ENCODE data around the gene IKZF1.

Gene IKZF1

GRCh38 chr7:50304129-50304910, at the start of gene IKZF1:
IKZF1 (plus strand) TSS chr7:50304716; CDS start chr7:50319062, 14,346 bp downstream.
- peak in 1 of 2 donors; percentile 50 for DNase-seq (ENCODE audit: low read depth in 2 of 2, low spot score in 1 of 2)

DNA sequence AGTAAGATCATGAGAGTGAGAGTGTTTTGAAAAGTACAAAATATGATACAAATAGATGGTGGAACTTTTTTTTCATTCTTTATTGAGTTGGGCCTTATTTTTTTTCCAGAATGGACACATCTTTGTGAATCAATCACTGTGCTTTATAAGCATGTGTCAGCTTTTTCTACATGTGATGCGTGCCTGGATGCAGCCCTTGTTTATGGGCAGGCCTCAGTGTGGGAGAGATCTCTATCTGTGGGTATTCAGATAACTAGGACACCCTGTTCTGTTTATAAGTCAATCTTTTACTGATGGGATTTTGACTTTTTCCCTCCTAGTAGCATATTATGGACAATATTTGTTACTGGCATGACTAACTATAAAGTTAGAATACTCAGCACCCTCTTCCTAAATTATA, 42.9 kb upstream of the IKZF1 start:
- DNase-seq (ENCODE audit: low read depth in 2 of 2, low spot score in 1 of 2), result no peak

DNA sequence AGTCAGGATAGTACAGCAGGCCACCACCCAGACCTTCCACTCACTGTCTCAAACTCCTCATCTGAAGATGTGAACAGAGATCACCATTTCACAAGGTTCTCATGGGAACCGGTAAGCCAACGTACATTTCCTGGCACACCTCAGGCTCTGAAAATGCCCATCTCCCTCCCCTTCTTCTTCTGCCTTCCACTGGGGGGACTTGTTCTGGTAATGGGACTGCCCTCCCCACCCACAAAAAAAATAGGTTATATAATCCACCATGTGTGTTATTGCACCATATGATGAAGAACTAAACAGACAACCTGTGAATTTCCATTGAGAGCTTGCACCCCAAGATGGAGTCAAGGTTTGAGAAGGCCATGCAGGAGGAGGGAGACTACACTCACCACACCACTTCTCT, 42.1 kb upstream of the IKZF1 start:
- no peak for DNase-seq (ENCODE audit: low read depth in 2 of 2, low spot score in 1 of 2)

DNA sequence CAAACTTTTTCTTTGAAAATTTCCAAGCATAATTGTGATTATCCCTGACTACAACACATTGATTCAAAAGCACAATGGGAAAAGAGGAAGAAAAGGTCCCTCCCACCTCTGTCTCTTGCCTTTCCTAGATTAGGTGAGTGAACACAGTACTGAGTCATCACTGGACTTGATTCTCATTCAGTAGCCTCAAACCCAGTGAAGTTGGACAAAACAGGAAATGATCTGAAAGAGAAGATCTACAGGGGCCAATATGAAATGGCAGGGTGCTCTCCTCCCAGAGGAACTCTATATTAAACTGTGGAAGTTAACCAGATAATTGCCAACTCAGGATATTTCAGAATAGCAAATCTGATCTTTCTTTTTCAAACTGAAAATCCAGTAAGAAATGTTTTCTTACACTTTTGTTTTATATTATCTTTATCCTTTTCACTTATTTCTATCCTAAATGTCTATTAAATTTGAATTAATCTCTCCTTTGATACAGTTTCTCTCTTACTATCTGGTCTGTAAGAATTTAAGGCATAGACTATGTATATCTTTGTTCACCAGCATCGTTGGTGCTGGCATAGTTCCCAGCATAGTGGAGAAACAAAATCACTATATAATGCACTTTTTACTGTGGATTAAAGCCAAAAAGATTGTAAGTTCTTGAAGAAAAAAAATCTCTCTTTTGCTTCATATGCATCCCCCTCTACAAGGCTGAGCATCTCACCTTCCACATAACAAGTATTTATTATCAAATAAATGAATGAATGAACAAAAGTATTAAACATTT, 41.4 kb upstream of the IKZF1 start:
- no peak for DNase-seq (ENCODE audit: low read depth in 2 of 2, low spot score in 1 of 2)

- no peak for DNase-seq (ENCODE audit: low read depth in 2 of 2, low spot score in 1 of 2)
Observed at GRCh38 chr7:50264908-50265307, 39.6 kb upstream of the IKZF1 start.

DNA sequence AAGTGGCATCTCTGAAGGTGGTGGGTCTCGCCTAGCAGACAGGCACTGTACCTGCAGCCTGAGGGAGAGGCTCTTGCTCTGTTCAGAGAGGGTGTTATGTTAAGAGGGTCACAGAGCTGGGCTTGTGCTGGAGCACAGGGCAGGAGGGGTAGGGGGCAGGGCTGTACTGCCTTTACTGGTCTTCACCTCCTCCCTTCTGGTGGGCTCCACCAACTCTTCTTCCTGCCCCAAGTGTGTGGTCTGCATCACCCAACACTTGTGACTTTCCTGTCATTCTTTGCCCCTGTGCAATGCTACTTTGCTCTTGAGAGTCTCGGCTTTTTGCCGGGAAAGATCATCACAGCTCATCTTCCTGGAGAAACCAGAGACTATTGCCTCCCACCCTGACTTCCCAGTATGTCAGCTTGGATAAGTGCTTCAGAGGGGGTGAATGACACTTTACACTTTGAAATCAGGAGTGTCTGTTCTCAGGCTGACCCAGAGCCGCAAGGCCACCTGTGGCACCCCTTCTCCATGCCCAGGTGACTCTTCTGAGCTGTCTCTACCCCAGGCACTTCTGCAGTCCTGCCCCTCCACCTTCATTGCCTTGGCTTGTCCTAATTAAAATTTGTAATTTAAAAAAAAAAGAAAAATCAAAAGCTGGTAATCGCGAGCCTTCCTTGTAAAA, 38.4 kb upstream of the IKZF1 start:
- DNase-seq (ENCODE audit: low read depth in 2 of 2, low spot score in 1 of 2), result no peak

GRCh38 chr7:50266635-50267386, 37.7 kb upstream of the IKZF1 start:
- DNase-seq (ENCODE audit: low read depth in 2 of 2, low spot score in 1 of 2), result peak; percentile 37 to 69

DNA sequence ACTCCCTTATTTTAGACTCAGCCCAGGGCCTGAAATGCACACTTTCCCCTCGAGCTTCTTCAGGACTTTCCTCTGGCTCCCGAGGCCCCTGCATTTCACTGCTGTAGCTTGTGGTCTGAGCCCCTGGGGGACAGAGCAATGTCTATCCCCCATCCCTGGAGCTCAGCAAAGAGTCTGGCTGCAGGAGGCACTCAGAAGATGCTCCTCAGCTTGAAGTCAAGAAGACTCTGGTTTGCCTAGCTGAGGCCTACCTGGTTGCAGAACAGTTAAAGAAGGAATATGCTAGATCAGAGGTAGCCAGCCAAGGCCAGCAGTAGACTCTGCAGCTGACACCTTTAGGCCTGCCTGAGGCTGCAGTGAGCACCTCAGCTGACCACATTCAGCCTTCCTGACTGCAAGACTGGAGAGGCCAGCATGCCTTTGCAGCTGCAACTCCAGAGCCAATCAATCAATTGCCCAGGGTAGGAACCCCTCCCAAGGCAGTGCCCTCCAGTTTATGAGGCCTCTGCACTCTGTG, 36.9 kb upstream of the IKZF1 start:
- no peak for DNase-seq (ENCODE audit: low read depth in 2 of 2, low spot score in 1 of 2)

DNA sequence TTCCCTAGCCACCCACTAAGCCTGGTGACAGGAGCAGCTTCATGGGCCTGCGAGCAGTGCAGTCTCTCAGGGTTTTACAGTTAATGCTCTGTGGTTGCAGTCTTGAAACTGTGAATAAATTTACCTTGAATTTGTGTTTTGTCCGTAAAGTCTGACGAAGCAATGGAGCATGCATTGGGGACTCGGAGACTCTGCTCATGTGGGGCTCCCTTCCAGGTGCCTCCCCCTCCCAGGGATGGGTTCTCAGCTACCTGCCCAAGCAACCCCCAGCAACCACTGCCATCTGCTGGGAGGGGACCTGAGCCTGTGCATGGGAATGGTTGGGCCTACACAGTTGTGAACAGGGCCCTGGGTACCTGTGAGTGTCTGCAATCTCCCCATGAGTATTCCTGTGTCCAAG, 36.3 kb upstream of the IKZF1 start:
- DNase-seq (ENCODE audit: low read depth in 2 of 2, low spot score in 1 of 2), result no peak

- no peak for DNase-seq (ENCODE audit: low read depth in 2 of 2, low spot score in 1 of 2)
Observed at GRCh38 chr7:50268990-50269389, 35.5 kb upstream of the IKZF1 start.

DNA sequence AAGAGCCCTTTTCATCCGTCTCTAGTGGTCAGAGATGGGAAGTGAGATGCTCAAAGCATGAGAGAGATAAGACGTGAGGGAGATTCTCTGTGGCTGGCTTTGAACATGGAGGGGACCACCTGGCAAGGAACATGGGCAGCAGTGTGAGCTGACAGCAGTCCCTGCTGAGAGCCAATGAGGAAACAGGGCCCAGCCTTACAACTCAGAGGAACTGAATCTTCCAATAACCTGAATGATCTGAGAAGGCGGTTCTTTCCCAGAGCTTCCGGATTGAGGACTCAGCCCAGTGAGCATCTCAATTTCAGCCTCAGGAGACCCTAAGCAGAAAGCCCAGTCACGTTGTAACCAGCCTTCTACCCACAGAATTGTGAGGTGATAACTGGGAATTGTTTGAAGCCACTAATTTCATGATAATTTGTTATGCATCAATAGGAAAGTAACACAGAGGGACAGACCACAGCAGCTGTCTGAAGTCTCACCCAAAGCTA, 33.9 kb upstream of the IKZF1 start:
- DNase-seq (ENCODE audit: low read depth in 2 of 2, low spot score in 1 of 2), result no peak

DNA sequence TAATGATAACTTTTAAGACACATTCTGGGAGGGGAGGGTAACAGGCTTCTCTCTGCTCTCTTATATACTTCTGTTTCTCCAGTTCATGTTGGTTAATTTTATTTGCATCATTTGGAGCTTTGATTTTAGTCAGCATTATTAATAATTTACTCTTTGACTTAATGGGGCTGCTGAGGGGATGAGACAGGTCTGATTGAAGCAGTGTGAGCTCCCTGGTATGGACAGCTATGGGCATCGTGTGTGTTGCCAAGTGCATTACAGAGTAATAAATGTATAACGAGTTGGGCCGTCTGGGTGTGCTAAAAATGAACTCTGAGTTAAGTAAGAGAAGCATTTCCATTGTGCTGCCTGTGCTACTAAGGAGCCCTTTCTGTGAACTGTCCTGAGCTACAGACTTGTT, 31.7 kb upstream of the IKZF1 start:
- no peak for DNase-seq (ENCODE audit: low read depth in 2 of 2, low spot score in 1 of 2)

DNA sequence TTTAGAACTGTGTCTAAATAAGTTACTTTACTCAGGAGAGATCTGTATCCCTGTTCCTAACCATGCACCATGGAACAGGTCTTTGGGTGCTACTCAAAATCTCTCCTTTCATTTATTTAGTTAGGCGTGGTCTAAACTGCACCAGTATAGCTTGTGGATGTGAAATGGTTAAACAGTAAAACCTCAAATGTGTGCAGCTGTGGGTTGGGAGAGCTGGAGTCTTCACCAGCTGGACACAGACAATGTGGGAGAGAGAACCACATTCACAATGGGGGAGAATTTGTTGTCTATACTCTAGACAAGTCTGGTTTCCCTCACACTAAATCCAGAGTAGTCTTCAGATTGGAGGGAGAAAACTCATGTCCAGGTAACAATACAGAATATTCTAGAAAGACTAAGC, 31.2 kb upstream of the IKZF1 start:
- no peak for DNase-seq (ENCODE audit: low read depth in 2 of 2, low spot score in 1 of 2)

DNA sequence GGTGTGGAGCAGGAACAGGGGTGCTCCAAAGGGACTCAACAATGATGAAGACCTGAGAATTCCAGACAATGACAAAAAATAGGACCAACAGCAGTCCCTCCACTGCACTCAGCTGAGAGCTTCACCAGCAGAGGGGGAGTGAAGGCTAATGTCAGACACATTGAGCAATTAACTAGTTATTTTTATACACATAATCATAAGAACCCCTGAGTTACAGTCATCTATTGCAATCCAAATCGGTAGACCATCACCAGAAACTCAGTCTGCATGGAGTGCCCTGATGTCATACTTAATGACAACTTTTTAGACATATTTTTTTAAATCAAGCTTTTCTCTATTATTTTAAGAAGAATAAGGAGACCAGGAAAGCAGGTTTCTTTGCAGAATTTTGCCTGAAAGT, 30.6 kb upstream of the IKZF1 start:
- DNase-seq (ENCODE audit: low read depth in 2 of 2, low spot score in 1 of 2), result no peak

DNA sequence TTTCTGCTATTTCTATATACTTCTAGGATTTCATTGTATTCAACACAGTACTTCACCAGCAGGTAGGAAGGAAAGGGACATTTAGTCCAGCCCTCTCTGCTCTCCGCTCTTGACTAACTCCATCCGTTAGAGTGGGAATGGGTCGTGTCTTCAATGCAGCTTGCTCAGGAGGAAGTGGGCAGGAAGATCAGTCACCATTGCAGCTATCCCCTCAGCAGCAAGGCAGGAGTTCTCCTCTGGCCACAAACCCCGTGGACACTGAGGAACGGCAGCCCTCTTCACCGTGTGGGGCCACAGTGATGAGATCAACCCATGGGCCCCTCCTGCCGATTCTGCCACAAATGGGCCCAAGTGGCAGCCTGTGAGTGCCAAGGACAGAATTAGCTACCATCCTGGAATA, 30.2 kb upstream of the IKZF1 start:
- DNase-seq (ENCODE audit: low read depth in 2 of 2, low spot score in 1 of 2), result no peak

DNA sequence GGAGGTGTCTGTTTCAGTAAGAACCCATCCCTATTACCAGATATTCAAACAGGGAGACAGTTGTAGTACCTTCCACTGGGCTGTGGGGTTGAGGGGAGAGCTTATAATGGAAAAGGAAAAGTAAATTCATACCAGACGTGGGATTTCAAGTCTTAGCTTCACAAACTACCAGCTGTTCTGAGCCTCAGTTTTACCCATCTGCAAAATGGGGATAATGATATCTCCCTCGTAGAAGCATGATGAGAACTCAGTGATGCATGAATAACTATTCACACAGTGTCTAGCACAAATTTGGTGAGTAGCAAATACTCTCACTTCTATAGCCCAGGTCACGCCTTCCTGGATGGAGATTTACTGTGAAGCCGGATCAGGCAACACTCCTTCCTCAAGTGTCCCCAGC, 29.1 kb upstream of the IKZF1 start:
- no peak for DNase-seq (ENCODE audit: low read depth in 2 of 2, low spot score in 1 of 2)

DNA sequence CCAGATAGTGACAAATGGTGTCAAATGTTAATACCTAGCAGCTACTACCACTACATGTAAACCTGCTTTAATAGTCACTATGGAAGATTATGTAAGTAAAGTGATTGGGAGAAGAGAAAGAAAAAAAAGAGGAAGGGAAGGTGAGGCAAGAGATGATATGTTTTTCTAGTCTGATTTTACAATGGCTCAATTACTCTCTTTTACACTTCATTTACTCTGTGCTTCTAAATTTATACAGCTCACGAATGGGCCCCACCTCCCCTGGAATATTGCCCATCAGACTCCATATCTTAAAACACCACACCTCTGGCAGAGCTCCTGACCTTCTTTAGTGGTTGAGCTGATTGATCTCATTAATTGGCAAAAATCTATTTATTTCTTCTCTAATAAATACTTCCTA, 28.0 kb upstream of the IKZF1 start:
- no peak for DNase-seq (ENCODE audit: low read depth in 2 of 2, low spot score in 1 of 2)

GRCh38 chr7:50278120-50278519, 26.4 kb upstream of the IKZF1 start:
- DNase-seq (ENCODE audit: low read depth in 2 of 2, low spot score in 1 of 2), result no peak

GRCh38 chr7:50281680-50282445, 22.7 kb upstream of the IKZF1 start:
- no peak for DNase-seq (ENCODE audit: low read depth in 2 of 2, low spot score in 1 of 2)

Data from stimulated activated CD8-positive, alpha-beta memory T cell treated with anti-CD3 and anti-CD28 coated beads, Interleukin-4, amount 100 ng/mL, for 4 hours (primary cell).